Glutamatergic neuron (in vitro differentiated cells): ENCODE data around the gene IFITM1. TPM values are rescaled to one million over a fixed set of nuclear protein-coding genes. Genes with fewer than 3 reads are reported as not detected.
A peak's percentile ranks its signal among the peaks of the same experiment; 100 is the strongest.

Source experiments
- DNase-seq: peaks from one replicate; pipeline ENCODE4 v3.0.0; 2022
- H3K27ac Mint-ChIP-seq: one replicate; pipeline ENCODE4 v1.8.0; 2020; ENCODE audit warnings: mild to moderate bottlenecking, mixed read lengths, inconsistent platforms; ENCODE audit not compliant: unreplicated experiment
- H3K27me3 Mint-ChIP-seq: one replicate; pipeline ENCODE4 v1.8.0; 2020; ENCODE audit warnings: mild to moderate bottlenecking, moderate library complexity, mixed read lengths, inconsistent platforms; ENCODE audit not compliant: unreplicated experiment
- H3K36me3 Mint-ChIP-seq: one replicate; pipeline ENCODE4 v1.8.0; 2020; ENCODE audit warnings: mild to moderate bottlenecking, mixed read lengths, inconsistent platforms; ENCODE audit not compliant: unreplicated experiment
- H3K4me1 Mint-ChIP-seq: one replicate; pipeline ENCODE4 v1.8.0; 2020; ENCODE audit warnings: mild to moderate bottlenecking, low read depth, mixed read lengths, inconsistent platforms; ENCODE audit not compliant: unreplicated experiment
- H3K4me3 Mint-ChIP-seq: one replicate; pipeline ENCODE4 v1.8.0; 2020; ENCODE audit warnings: mild to moderate bottlenecking, mixed read lengths, inconsistent platforms; ENCODE audit not compliant: unreplicated experiment
- H3K9me3 Mint-ChIP-seq: one replicate; pipeline ENCODE4 v1.8.0; 2020; ENCODE audit warnings: mild to moderate bottlenecking, moderate library complexity, mixed read lengths, inconsistent platforms; ENCODE audit not compliant: unreplicated experiment
- total RNA-seq: library from RNA; stranded (reverse); fragmentation: NEBNext Ultra II Directional; extraction: Animal tissue kit (Norgen Biotek cat#: 25700); gene quantifications from one replicate; pipeline ENCODE4 v1.2.1, GENCODE V29; 2021; ENCODE audit not compliant: unreplicated experiment
- TF ChIP-seq, protein P1 (sequence below): fragments of 200-600 bp; sonication (generic); IDR thresholded peaks from one replicate; pipeline ENCODE4 v1.5.0; 2021; ENCODE audit not compliant: partially characterized antibody, unreplicated experiment

The IFITM1 gene
- total RNA-seq, 1 donor from 2014 or later, result 2.6 TPM

DNA sequence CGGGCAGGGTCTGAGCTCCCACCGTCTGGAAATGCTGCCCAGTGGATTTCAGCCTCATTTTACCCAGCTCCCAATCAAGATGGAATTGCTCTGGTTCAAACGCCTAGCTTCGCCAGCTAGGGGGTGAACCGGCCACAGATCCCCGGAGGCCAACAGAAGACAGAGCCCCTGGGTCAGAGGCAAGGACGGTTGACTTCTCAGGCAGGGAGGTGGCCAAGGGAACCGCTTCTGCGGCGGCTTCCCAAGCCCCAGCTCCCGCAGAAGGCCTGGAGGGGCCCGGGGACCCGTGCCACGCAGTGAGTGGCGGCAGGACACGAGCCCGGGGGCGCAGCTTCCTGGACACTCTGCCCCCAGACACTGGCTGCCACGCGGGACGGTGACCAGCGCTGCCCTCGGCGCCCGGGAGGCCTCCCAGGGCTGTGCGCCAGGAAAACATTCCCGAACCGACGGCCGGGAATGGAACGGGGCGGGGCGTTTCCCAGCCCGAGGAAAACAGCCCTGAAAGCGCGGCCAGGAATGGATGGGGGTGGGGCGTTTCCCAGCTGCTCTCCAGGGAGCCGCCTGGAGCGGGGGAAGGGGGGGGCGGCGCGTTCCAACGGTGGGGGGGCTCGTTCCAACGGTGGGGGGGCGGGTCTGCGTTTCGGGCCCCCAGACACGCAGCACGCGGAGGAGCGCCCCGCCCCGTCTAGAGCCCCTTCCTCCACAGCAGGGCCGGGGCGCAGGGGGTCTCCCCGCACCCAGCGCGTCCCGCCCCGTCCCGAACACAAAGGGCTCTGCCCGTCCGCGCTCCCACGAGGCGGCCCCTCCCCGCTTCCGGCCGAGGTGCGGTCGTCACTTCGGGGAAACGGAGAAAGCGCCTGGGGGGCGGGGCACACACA is 42.0 kb downstream of the IFITM1 start:
- Mint-ChIP-seq H3K27ac (peak overlapping the region; percentile 60), H3K4me1 (no peaks in the 10 kb centered on the region), H3K4me3 (peak overlapping the region; percentile 50), H3K27me3 (peaks cover 5% of the 10 kb centered on the region), H3K36me3 (no peaks in the 10 kb centered on the region), H3K9me3 (peaks cover 7% of the 10 kb centered on the region)
- DNase-seq, result peak; percentile 84
- TF ChIP-seq, protein P1, sequence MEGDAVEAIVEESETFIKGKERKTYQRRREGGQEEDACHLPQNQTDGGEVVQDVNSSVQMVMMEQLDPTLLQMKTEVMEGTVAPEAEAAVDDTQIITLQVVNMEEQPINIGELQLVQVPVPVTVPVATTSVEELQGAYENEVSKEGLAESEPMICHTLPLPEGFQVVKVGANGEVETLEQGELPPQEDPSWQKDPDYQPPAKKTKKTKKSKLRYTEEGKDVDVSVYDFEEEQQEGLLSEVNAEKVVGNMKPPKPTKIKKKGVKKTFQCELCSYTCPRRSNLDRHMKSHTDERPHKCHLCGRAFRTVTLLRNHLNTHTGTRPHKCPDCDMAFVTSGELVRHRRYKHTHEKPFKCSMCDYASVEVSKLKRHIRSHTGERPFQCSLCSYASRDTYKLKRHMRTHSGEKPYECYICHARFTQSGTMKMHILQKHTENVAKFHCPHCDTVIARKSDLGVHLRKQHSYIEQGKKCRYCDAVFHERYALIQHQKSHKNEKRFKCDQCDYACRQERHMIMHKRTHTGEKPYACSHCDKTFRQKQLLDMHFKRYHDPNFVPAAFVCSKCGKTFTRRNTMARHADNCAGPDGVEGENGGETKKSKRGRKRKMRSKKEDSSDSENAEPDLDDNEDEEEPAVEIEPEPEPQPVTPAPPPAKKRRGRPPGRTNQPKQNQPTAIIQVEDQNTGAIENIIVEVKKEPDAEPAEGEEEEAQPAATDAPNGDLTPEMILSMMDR, result no peak

GRCh38 chr11:356610-357009 is 42.8 kb downstream of the IFITM1 start:
- Mint-ChIP-seq H3K4me1 (no peaks in the 10 kb centered on the region), H3K27me3 (peaks cover 5% of the 10 kb centered on the region), H3K27ac (no peak overlapping the region), H3K4me3 (no peak overlapping the region), H3K36me3 (no peaks in the 10 kb centered on the region), H3K9me3 (peaks cover 12% of the 10 kb centered on the region)
- DNase-seq, result no peak
- TF ChIP-seq, protein P1, result no peak

DNA sequence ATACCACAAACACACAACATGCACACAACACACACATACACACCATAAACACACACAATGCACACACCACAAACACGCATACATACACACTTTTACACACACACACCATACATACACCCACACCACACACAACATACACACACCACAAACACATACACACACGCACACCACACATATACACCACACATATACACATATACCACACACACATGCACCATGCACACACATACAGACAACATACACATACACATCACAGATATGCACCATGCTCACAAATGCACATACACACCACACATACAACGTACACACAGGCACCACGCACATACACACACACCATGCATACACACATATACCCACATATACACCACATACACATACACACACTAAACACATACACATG is 43.7 kb downstream of the IFITM1 start:
- H3K4me3 Mint-ChIP-seq, result no peak overlapping the region
- H3K9me3 Mint-ChIP-seq, result peaks cover 12% of the 10 kb centered on the region
- H3K27ac Mint-ChIP-seq, result no peak overlapping the region
- H3K36me3 Mint-ChIP-seq, result no peaks in the 10 kb centered on the region
- TF ChIP-seq, protein P1, result no peak
- DNase-seq, result no peak
- H3K27me3 Mint-ChIP-seq, result peaks cover 5% of the 10 kb centered on the region
- H3K4me1 Mint-ChIP-seq, result no peaks in the 10 kb centered on the region

DNA sequence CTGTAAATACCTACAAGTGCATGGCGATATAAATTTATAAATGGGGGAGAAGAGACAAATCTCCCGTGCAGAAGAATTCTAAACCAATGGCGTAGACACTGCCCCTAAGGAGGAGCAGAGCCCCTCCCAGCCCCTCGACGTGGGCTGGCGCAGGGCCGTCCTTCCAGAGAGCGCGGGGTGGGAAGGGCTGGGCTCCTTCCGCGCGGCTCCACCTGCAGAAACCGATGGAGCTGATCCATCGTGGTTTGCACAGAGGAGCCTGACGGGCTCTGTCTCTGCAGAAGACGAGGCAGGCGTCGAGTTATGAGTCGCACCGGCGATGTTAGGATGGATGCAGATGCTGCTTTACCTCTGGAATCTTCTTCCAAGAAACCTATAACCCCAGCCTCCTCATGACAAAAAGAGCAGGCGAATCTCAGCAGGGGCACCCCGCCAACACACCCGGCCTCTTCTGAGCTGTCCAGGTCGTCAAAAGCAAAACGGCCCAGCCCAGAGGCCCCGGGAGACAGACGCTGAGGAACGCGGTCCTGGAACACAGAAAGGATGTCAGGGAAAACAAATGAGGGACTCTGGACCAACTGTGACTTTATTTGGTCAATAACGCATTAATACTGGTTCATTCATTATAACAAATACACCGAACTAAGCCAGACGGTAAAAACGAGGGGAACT is 44.4 kb downstream of the IFITM1 start:
- Mint-ChIP-seq H3K36me3 (no peaks in the 10 kb centered on the region), H3K9me3 (peaks cover 12% of the 10 kb centered on the region), H3K4me1 (no peaks in the 10 kb centered on the region), H3K27ac (no peak overlapping the region), H3K27me3 (peaks cover 3% of the 10 kb centered on the region), H3K4me3 (no peak overlapping the region)
- TF ChIP-seq, protein P1, result no peak
- DNase-seq, result no peak
